Astrocyte (in vitro differentiated cells and primary cell): ENCODE results near the gene SERPINA5.

Source experiments
- EZH2 ChIP-seq: IDR thresholded peaks from 2 replicates; pipeline ENCODE4 v1.6.1; 2012; ENCODE audit warnings: mild to moderate bottlenecking, low read length, inconsistent platforms; ENCODE audit not compliant: insufficient read depth
- TF ChIP-seq, protein P1 (sequence below): IDR thresholded peaks from 2 replicates; pipeline ENCODE4 v1.5.1; 2011; ENCODE audit warnings: low read depth, mild to moderate bottlenecking, inconsistent platforms, low read length, moderate library complexity; ENCODE audit not compliant: insufficient read depth

DNA sequence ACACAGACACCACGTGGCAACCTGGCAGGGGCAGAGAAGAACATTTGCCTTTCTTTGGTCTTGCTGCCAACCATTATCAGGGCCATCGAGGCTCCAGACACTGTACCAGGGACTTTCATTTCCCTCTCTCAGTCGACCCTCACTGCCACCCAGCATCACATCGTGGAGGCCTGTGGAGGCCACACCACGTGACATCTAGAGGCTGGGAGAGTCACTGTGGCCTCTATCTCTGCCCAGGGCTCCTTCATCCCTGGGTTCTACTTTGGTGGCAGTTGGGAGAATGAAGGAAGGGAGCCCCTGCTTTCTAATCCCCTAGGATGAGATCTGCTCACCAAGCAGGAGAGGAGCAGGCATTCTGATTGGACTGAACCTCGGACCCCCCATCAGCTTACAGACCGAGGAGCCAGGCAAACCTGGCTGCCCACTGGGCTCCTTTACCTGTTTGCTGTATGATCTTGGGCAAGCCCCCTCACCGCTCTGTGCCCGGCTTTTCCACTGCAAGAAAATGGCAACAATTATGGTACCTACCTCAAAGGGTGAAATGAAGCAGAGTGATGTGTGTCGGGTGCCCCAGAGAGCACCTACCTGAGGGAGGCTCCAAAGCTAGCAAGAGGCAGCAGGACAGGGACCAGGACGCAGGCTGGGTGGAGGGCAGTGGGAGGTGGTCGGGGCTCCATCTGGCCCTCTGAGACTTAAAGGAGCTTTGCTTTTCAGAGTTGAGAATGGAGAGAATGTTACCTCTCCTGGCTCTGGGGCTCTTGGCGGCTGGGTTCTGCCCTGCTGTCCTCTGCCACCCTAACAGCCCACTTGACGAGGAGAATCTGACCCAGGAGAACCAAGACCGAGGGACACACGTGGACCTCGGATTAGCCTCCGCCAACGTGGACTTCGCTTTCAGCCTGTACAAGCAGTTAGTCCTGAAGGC, 32.8 kb downstream of the SERPINA5 start:
- TF ChIP-seq, protein P1, sequence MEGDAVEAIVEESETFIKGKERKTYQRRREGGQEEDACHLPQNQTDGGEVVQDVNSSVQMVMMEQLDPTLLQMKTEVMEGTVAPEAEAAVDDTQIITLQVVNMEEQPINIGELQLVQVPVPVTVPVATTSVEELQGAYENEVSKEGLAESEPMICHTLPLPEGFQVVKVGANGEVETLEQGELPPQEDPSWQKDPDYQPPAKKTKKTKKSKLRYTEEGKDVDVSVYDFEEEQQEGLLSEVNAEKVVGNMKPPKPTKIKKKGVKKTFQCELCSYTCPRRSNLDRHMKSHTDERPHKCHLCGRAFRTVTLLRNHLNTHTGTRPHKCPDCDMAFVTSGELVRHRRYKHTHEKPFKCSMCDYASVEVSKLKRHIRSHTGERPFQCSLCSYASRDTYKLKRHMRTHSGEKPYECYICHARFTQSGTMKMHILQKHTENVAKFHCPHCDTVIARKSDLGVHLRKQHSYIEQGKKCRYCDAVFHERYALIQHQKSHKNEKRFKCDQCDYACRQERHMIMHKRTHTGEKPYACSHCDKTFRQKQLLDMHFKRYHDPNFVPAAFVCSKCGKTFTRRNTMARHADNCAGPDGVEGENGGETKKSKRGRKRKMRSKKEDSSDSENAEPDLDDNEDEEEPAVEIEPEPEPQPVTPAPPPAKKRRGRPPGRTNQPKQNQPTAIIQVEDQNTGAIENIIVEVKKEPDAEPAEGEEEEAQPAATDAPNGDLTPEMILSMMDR: no peak
- no peak for TF ChIP-seq EZH2
